HepG2 (cell line): Measurements from ENCODE around the gene CD72. TPM values are rescaled to one million over a fixed set of nuclear protein-coding genes. Genes with fewer than 3 reads are reported as not detected.
A peak's percentile ranks its signal among the peaks of the same experiment; 100 is the strongest.

Experiments
- BCL6 ChIP-seq: IDR thresholded peaks from 2 replicates; pipeline ENCODE4 v1.6.1; 2016; ENCODE audit warnings: missing genetic modification reagents, missing compliant biosample characterization
- CBX1 ChIP-seq: IDR thresholded peaks from one replicate; pipeline ENCODE4 v1.6.1; 2016; ENCODE audit warnings: antibody characterized with exemption, low read depth
- CC2D1A ChIP-seq: sonication (generic); formaldehyde crosslinking; IDR thresholded peaks from 2 replicates; pipeline ENCODE4 v1.8.1; 2023; ENCODE audit warnings: mild to moderate bottlenecking, missing genetic modification reagents
- DDIT3 ChIP-seq: sonication (generic); formaldehyde crosslinking; IDR thresholded peaks from 2 replicates; pipeline ENCODE4 v1.4.0; 2020; ENCODE audit warnings: mild to moderate bottlenecking, missing genetic modification reagents
- GLMP ChIP-seq: sonication (generic); formaldehyde crosslinking; IDR thresholded peaks from 2 replicates; pipeline ENCODE4 v1.9.0; 2021; ENCODE audit warnings: missing genetic modification reagents, mild to moderate bottlenecking, borderline replicate concordance
- HOXA5 ChIP-seq: sonication (generic); formaldehyde crosslinking; IDR thresholded peaks from 2 replicates; pipeline ENCODE4 v1.4.0; 2020; ENCODE audit warnings: missing genetic modification reagents
- KDM5B ChIP-seq: sonication (generic); formaldehyde crosslinking; IDR thresholded peaks from 2 replicates; pipeline ENCODE4 v1.4.0; 2020; ENCODE audit warnings: missing genetic modification reagents, mild to moderate bottlenecking, borderline replicate concordance
- MED13 ChIP-seq: sonication (generic); formaldehyde crosslinking; IDR thresholded peaks from 2 replicates; pipeline ENCODE4 v1.5.0; 2020; ENCODE audit warnings: missing genetic modification reagents
- MLLT10 ChIP-seq: sonication (generic); formaldehyde crosslinking; IDR thresholded peaks from 2 replicates; pipeline ENCODE4 v1.4.0; 2020; ENCODE audit warnings: missing genetic modification reagents
- PCBP1 ChIP-seq: fragments of 200-400 bp; formaldehyde crosslinking; IDR thresholded peaks from 2 replicates; pipeline ENCODE4 v1.6.1; 2017; ENCODE audit warnings: mild to moderate bottlenecking, low read depth, low read length, borderline replicate concordance
- PLRG1 ChIP-seq: fragments of 450-650 bp; conservative IDR thresholded peaks from 2 replicates; pipeline ENCODE4 v1.6.1; 2016
- POLR2A ChIP-seq, 2 experiments: IDR thresholded peaks; 2 replicates each; pipeline ENCODE4 v1.6.1; 2011; ENCODE audit warnings: low read depth in 2 of 2, low read length in 2 of 2, mild to moderate bottlenecking in 1 of 2, moderate library complexity in 1 of 2; ENCODE audit not compliant: insufficient read depth in 1 of 2
- RBFOX2 ChIP-seq: fragments of 200-400 bp; formaldehyde crosslinking; IDR thresholded peaks from 2 replicates; pipeline ENCODE4 v1.6.1; 2017; ENCODE audit warnings: low read depth, mild to moderate bottlenecking, low read length
- RFX3 ChIP-seq: IDR thresholded peaks from 2 replicates; pipeline ENCODE4 v1.6.1; 2016; ENCODE audit warnings: missing biosample characterization, missing genetic modification reagents
- SRY ChIP-seq: sonication (generic); formaldehyde crosslinking; IDR thresholded peaks from 2 replicates; pipeline ENCODE4 v1.8.0; 2022; ENCODE audit warnings: mild to moderate bottlenecking, missing genetic modification reagents
- TCF7 ChIP-seq: sonication (generic); IDR thresholded peaks from 2 replicates; pipeline ENCODE4 v1.6.1; 2016; ENCODE audit warnings: antibody characterized with exemption, low read depth
- XBP1 ChIP-seq: sonication (generic); formaldehyde crosslinking; IDR thresholded peaks from 2 replicates; pipeline ENCODE4 v1.5.0; 2020; ENCODE audit warnings: missing genetic modification reagents
- ZBTB7A ChIP-seq: sonication (generic); formaldehyde crosslinking; IDR thresholded peaks from 2 replicates; pipeline ENCODE4 v1.8.0; 2022; ENCODE audit warnings: mild to moderate bottlenecking, missing genetic modification reagents
- ZNF136 ChIP-seq: sonication (generic); formaldehyde crosslinking; IDR thresholded peaks from 2 replicates; pipeline ENCODE4 v1.8.1; 2022; ENCODE audit warnings: low read depth, mild to moderate bottlenecking, moderate library complexity, missing genetic modification reagents
- ZNF546 ChIP-seq: sonication (generic); formaldehyde crosslinking; conservative IDR thresholded peaks from 2 replicates; pipeline ENCODE4 v1.8.1; 2023; ENCODE audit warnings: mild to moderate bottlenecking, missing genetic modification reagents
- ZNF629 ChIP-seq: sonication (generic); formaldehyde crosslinking; conservative IDR thresholded peaks from 2 replicates; pipeline ENCODE4 v1.5.0; 2020; ENCODE audit warnings: missing genetic modification reagents
- ZNF674 ChIP-seq: sonication (generic); formaldehyde crosslinking; IDR thresholded peaks from 2 replicates; pipeline ENCODE4 v1.5.0; 2020; ENCODE audit warnings: low read depth, mild to moderate bottlenecking, missing genetic modification reagents
- ZNF678 ChIP-seq: sonication (generic); formaldehyde crosslinking; IDR thresholded peaks from 2 replicates; pipeline ENCODE4 v1.4.0; 2020; ENCODE audit warnings: mild to moderate bottlenecking, missing genetic modification reagents
- ZNF816 ChIP-seq: sonication (generic); formaldehyde crosslinking; IDR thresholded peaks from 2 replicates; pipeline ENCODE4 v1.8.0; 2022; ENCODE audit warnings: missing genetic modification reagents, mild to moderate bottlenecking, borderline replicate concordance
- polyA plus RNA-seq, 8 experiments: library from polyadenylated mRNA; depleted of rRNA in 3 of 8; stranded (reverse) in 7 of 8; unstranded in 1 of 8; fragments of >200 nt; fragmentation: Illumina TruSeq in 4 of 8; extraction: Trizol in 4 of 8; gene quantifications; 2 replicates each; pipeline versions ENCODE4 v1.2.1 to v1.2.3, GENCODE V29; 2011 to 2016; ENCODE audit warnings: low read depth in 4 of 8, missing spikeins in 1 of 8, mixed read lengths in 1 of 8; ENCODE audit not compliant: insufficient read depth in 1 of 8
- total RNA-seq, 5 experiments: library from RNA; depleted of rRNA; stranded (reverse); fragments of >200 nt; fragmentation: Illumina TruSeq; extraction: Trizol; gene quantifications; 2 replicates each; pipeline ENCODE4 v1.2.3, GENCODE V29; 2016; ENCODE audit warnings: low read depth in 1 of 5
- TF ChIP-seq, protein P1 (sequence below): sonication (generic); formaldehyde crosslinking; IDR thresholded peaks from 2 replicates; pipeline ENCODE4 v1.4.0; 2020; ENCODE audit warnings: missing genetic modification reagents
- TF ChIP-seq, protein P2 (sequence below): sonication (generic); formaldehyde crosslinking; IDR thresholded peaks from 2 replicates; pipeline ENCODE4 v1.4.0; 2020; ENCODE audit warnings: missing genetic modification reagents, borderline replicate concordance

Gene CD72
- total and polyA plus RNA-seq, 2 of the 13 experiments (the other 11 are each of a cell fraction or from before 2014, with no cell fraction given): 0.18 to 1.1 TPM

GRCh38 chr9:35604578-35605350, 13.4 kb downstream of the CD72 start, which contains the start of gene TESK1 (continued):
- TF ChIP-seq, protein P1, sequence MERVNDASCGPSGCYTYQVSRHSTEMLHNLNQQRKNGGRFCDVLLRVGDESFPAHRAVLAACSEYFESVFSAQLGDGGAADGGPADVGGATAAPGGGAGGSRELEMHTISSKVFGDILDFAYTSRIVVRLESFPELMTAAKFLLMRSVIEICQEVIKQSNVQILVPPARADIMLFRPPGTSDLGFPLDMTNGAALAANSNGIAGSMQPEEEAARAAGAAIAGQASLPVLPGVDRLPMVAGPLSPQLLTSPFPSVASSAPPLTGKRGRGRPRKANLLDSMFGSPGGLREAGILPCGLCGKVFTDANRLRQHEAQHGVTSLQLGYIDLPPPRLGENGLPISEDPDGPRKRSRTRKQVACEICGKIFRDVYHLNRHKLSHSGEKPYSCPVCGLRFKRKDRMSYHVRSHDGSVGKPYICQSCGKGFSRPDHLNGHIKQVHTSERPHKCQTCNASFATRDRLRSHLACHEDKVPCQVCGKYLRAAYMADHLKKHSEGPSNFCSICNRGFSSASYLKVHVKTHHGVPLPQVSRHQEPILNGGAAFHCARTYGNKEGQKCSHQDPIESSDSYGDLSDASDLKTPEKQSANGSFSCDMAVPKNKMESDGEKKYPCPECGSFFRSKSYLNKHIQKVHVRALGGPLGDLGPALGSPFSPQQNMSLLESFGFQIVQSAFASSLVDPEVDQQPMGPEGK: peak; percentile 67; the same call in 1 of the 2 replicates
- 0 out of 4 replicates have a peak, but pooled peaks of 1 of the 2 experiments have one; percentile 14 for TF ChIP-seq POLR2A (IDR thresholded peaks at IDR 0.05; ENCODE audit: insufficient read depth in 1 of 2, low read depth in 2 of 2, low read length in 2 of 2)
- 0 out of 2 replicates have a peak, but pooled peaks have one; percentile 67 for TF ChIP-seq PCBP1
- no peak for TF ChIP-seq CBX1
- TF ChIP-seq ZNF546 (CRISPR knock-in tag): peak; percentile 66; the same call in 1 of the 2 replicates
- 0 out of 2 replicates have a peak, but pooled peaks have one; percentile 8 for TF ChIP-seq BCL6 (CRISPR knock-in tag)
- TF ChIP-seq KDM5B (CRISPR knock-in tag): 0 out of 2 replicates have a peak, but pooled peaks have one; percentile 40
- TF ChIP-seq ZBTB7A (CRISPR knock-in tag): no peak; the same call in none of the 2 replicates
- no peak for TF ChIP-seq RBFOX2
- no peak for TF ChIP-seq ZNF678 (CRISPR knock-in tag)
- 0 out of 2 replicates have a peak, but pooled peaks have one; percentile 17 for TF ChIP-seq ZNF629 (CRISPR knock-in tag)
- no peak for TF ChIP-seq ZNF136 (CRISPR knock-in tag)
- TF ChIP-seq HOXA5 (CRISPR knock-in tag): 0 out of 2 replicates have a peak, but pooled peaks have one; percentile 34
- no peak for TF ChIP-seq ZNF674 (CRISPR knock-in tag)
- no peak for TF ChIP-seq GLMP (CRISPR knock-in tag)
- TF ChIP-seq MLLT10 (CRISPR knock-in tag): no peak
- TF ChIP-seq MED13 (CRISPR knock-in tag): 0 out of 2 replicates have a peak, but pooled peaks have one; percentile 47
- no peak for TF ChIP-seq DDIT3 (CRISPR knock-in tag)
- TF ChIP-seq ZNF816: no peak
- TF ChIP-seq CC2D1A (CRISPR knock-in tag): no peak
- TF ChIP-seq XBP1 (CRISPR knock-in tag): no peak
- no peak for TF ChIP-seq PLRG1
- TF ChIP-seq, protein P2, sequence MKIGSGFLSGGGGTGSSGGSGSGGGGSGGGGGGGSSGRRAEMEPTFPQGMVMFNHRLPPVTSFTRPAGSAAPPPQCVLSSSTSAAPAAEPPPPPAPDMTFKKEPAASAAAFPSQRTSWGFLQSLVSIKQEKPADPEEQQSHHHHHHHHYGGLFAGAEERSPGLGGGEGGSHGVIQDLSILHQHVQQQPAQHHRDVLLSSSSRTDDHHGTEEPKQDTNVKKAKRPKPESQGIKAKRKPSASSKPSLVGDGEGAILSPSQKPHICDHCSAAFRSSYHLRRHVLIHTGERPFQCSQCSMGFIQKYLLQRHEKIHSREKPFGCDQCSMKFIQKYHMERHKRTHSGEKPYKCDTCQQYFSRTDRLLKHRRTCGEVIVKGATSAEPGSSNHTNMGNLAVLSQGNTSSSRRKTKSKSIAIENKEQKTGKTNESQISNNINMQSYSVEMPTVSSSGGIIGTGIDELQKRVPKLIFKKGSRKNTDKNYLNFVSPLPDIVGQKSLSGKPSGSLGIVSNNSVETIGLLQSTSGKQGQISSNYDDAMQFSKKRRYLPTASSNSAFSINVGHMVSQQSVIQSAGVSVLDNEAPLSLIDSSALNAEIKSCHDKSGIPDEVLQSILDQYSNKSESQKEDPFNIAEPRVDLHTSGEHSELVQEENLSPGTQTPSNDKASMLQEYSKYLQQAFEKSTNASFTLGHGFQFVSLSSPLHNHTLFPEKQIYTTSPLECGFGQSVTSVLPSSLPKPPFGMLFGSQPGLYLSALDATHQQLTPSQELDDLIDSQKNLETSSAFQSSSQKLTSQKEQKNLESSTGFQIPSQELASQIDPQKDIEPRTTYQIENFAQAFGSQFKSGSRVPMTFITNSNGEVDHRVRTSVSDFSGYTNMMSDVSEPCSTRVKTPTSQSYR (CRISPR knock-in tag): no peak
- no peak for TF ChIP-seq TCF7
- no peak for TF ChIP-seq RFX3 (CRISPR knock-in tag)
- TF ChIP-seq SRY (CRISPR knock-in tag): 0 out of 2 replicates have a peak, but pooled peaks have one; percentile 10
